Sigmoid colon (tissue), 3 donors: ENCODE measurements around the gene RNF208.

ENCODE experiments used
- CTCF ChIP-seq, 4 experiments: fragments of 450-650 bp in 3 of 4; fragments of 200-600 bp in 1 of 4; IDR thresholded peaks; one replicate each; pipeline ENCODE4 v1.5.1; 2016 to 2019; ENCODE audit warnings: antibody characterized with exemption in 4 of 4, mild to moderate bottlenecking in 3 of 4, moderate library complexity in 2 of 4
- POLR2A ChIP-seq, 2 donors: fragments of 450-650 bp; IDR thresholded peaks; one replicate each; pipeline ENCODE4 v1.6.1; 2016; ENCODE audit warnings: antibody characterized with exemption in 2 of 2, mild to moderate bottlenecking in 2 of 2, moderate library complexity in 2 of 2

GRCh38 chr9:137175345-137175961 lies 46.6 kb downstream of the RNF208 start:
- TF ChIP-seq CTCF (IDR thresholded peaks at IDR 0.05) = no peak
- no peak for TF ChIP-seq POLR2A (IDR thresholded peaks at IDR 0.05)
